ENCODE results near the gene TMEM254.
"Not testable (repeated sequence)": the region's sequence is repeated elsewhere in the genome, so short reads cannot be mapped to it uniquely, and the experiment has no call there.

TMEM254 gene

DNA sequence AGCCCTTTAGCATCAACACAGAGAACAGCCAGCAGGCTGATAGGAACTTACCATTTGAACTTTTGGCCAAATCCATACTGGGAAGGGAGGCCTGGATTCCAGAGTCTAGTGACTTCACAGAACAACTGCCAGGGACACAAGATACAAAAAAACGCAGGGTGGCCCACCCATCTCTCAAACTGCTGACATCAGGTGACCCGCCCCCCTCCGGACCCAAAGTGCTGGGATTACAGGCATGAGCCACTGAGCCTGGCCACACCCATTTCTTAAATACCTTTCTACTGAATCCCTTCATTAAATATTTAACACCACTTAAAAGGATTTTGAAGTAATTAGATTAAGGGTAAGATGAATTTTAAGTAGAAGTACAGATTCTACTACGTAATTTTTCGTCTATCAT lies 43.7 kb upstream of the TMEM254 start:
- H3K9me3 ChIP-seq (ENCODE audit: control insufficient read depth, insufficient read depth, low read depth, low read length); CTCF ChIA-PET; POLR2A ChIA-PET; H3K27ac ChIP-seq (ENCODE audit: extremely low read depth, low read depth, low read length); H3K36me3 ChIP-seq (ENCODE audit: control insufficient read depth in 2 of 2, insufficient read depth in 1 of 2, low read length in 2 of 2); H3K4me1 ChIP-seq (ENCODE audit: control insufficient read depth, insufficient read depth, low read length); H3K4me3 ChIP-seq (ENCODE audit: low read depth, low read length): not testable (repeated sequence)
- peak; percentile 35; the same call in 1 of the 2 replicates for TF ChIP-seq KLF1 (tag by site-specific recombination; IDR thresholded peaks at IDR 0.05)

GRCh38 chr10:80035430-80035829 lies 43.0 kb upstream of the TMEM254 start:
- H3K36me3 ChIP-seq (ENCODE audit: control insufficient read depth in 2 of 2, insufficient read depth in 1 of 2, low read length in 2 of 2); H3K27ac ChIP-seq (ENCODE audit: extremely low read depth, low read depth, low read length); H3K4me3 ChIP-seq (ENCODE audit: low read depth, low read length); POLR2A ChIA-PET; H3K4me1 ChIP-seq (ENCODE audit: control insufficient read depth, insufficient read depth, low read length); H3K9me3 ChIP-seq (ENCODE audit: control insufficient read depth, insufficient read depth, low read depth, low read length): not testable (repeated sequence)
- CTCF ChIA-PET: interaction anchor here (1.3 kb wide), 1 partner anchor 11 kb away, joined by 4 read pairs; no protein-coding TSS in a partner anchor

- H3K9me3 ChIP-seq (ENCODE audit: control insufficient read depth, insufficient read depth, low read depth, low read length); H3K4me3 ChIP-seq (ENCODE audit: low read depth, low read length); POLR2A ChIA-PET; H3K4me1 ChIP-seq (ENCODE audit: control insufficient read depth, insufficient read depth, low read length); H3K36me3 ChIP-seq (ENCODE audit: control insufficient read depth in 2 of 2, insufficient read depth in 1 of 2, low read length in 2 of 2); H3K27ac ChIP-seq (ENCODE audit: extremely low read depth, low read depth, low read length): not testable (repeated sequence)
- CTCF ChIA-PET: interaction anchor here (1.0 kb wide), 1 partner anchor 10 kb away, joined by 5 read pairs; no protein-coding TSS in a partner anchor
These were observed 41.5 kb upstream of the TMEM254 start for GRCh38 chr10:80036921-80037500.

GRCh38 chr10:80038226-80038625 lies 40.2 kb upstream of the TMEM254 start:
- CTCF ChIA-PET: interaction anchor here (0.6 kb wide), 1 partner anchor 40 kb away, joined by 3 read pairs; the partner anchor contains the start of gene TMEM254
- H3K9me3 ChIP-seq (ENCODE audit: control insufficient read depth, insufficient read depth, low read depth, low read length): not testable (repeated sequence)

GRCh38 chr10:80041162-80041561 lies 37.3 kb upstream of the TMEM254 start:
- ChIA-PET POLR2A (no interaction called here), CTCF (no interaction called here)
- Histone ChIP-seq H3K9me3 (ENCODE audit: control insufficient read depth, insufficient read depth, low read depth, low read length) (no peaks in the 10 kb centered on the region), H3K4me1 (ENCODE audit: control insufficient read depth, insufficient read depth, low read length) (no peaks in the 10 kb centered on the region), H3K27ac (ENCODE audit: extremely low read depth, low read depth, low read length) (no peak overlapping the region), H3K4me3 (ENCODE audit: low read depth, low read length) (no peak overlapping the region), H3K36me3 (ENCODE audit: control insufficient read depth in 2 of 2, insufficient read depth in 1 of 2, low read length in 2 of 2) (no peaks in the 10 kb centered on the region)
- TF ChIP-seq ZBTB44 (tag by site-specific recombination; IDR thresholded peaks at IDR 0.05) (no peak), ZIC2 (tag by site-specific recombination; IDR thresholded peaks at IDR 0.05) (no peak), ZNF423 (tag by site-specific recombination; IDR thresholded peaks at IDR 0.05) (no peak), BCL11B (tag by site-specific recombination; IDR thresholded peaks at IDR 0.05; ENCODE audit: low read depth) (no peak), BCL6B (tag by site-specific recombination; IDR thresholded peaks at IDR 0.05) (no peak), ZNF112 (tag by site-specific recombination; IDR thresholded peaks at IDR 0.05) (no peak), GFI1B (tag by site-specific recombination; IDR thresholded peaks at IDR 0.05) (no peak), ZNF223 (tag by site-specific recombination; IDR thresholded peaks at IDR 0.05) (no peak), ZNF155 (tag by site-specific recombination; IDR thresholded peaks at IDR 0.05) (no peak), ZNF701 (tag by site-specific recombination; IDR thresholded peaks at IDR 0.05) (no peak), SCRT1 (tag by site-specific recombination; IDR thresholded peaks at IDR 0.05; ENCODE audit: borderline replicate concordance) (no peak), ZNF747 (tag by site-specific recombination; IDR thresholded peaks at IDR 0.05) (no peak), ELK4 (IDR thresholded peaks at IDR 0.05; ENCODE audit: borderline replicate concordance, low read depth, low read length) (no peak)
- TF ChIP-seq, protein P1, sequence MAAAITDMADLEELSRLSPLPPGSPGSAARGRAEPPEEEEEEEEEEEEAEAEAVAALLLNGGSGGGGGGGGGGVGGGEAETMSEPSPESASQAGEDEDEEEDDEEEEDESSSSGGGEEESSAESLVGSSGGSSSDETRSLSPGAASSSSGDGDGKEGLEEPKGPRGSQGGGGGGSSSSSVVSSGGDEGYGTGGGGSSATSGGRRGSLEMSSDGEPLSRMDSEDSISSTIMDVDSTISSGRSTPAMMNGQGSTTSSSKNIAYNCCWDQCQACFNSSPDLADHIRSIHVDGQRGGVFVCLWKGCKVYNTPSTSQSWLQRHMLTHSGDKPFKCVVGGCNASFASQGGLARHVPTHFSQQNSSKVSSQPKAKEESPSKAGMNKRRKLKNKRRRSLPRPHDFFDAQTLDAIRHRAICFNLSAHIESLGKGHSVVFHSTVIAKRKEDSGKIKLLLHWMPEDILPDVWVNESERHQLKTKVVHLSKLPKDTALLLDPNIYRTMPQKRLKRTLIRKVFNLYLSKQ (tag by site-specific recombination; IDR thresholded peaks at IDR 0.05; ENCODE audit: borderline replicate concordance): no peak
- TF ChIP-seq, protein P2, sequence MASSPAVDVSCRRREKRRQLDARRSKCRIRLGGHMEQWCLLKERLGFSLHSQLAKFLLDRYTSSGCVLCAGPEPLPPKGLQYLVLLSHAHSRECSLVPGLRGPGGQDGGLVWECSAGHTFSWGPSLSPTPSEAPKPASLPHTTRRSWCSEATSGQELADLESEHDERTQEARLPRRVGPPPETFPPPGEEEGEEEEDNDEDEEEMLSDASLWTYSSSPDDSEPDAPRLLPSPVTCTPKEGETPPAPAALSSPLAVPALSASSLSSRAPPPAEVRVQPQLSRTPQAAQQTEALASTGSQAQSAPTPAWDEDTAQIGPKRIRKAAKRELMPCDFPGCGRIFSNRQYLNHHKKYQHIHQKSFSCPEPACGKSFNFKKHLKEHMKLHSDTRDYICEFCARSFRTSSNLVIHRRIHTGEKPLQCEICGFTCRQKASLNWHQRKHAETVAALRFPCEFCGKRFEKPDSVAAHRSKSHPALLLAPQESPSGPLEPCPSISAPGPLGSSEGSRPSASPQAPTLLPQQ (tag by site-specific recombination; IDR thresholded peaks at IDR 0.05): no peak

More at GRCh38 chr10:80038226-80038625, 40.2 kb upstream of the TMEM254 start:
- POLR2A ChIA-PET; H3K36me3 ChIP-seq (ENCODE audit: control insufficient read depth in 2 of 2, insufficient read depth in 1 of 2, low read length in 2 of 2); H3K27ac ChIP-seq (ENCODE audit: extremely low read depth, low read depth, low read length); H3K4me3 ChIP-seq (ENCODE audit: low read depth, low read length); H3K4me1 ChIP-seq (ENCODE audit: control insufficient read depth, insufficient read depth, low read length): not testable (repeated sequence)

Measured in HEK293 (cell line).